Calu3 (cell line): Measurements from ENCODE around the gene TNFSF15. TPM values are rescaled to one million over a fixed set of nuclear protein-coding genes. Genes with fewer than 3 reads are reported as not detected.

Experiments
- BruUV-seq: library from RNA; stranded (reverse); fragments of 400-500 nt; replicated peaks from 2 replicates; lab custom pipeline; 2021; lab: Mats Ljungman, UMichigan
- CTCF ChIA-PET: fragments of 300-600 bp; sonication (Branson Sonifier 250); formaldehyde crosslinking; loops from one replicate; lab custom pipeline; 2022; ENCODE audit warnings: antibody characterized with exemption; lab: Charles Lee
- DNase-seq: peaks from one replicate; pipeline ENCODE4 v3.0.0; 2022
- H3K27ac Mint-ChIP-seq: one replicate; pipeline ENCODE4 v1.8.0; 2022; ENCODE audit warnings: mixed read lengths; ENCODE audit not compliant: unreplicated experiment
- H3K27me3 Mint-ChIP-seq: one replicate; pipeline ENCODE4 v1.8.0; 2022; ENCODE audit warnings: mixed read lengths; ENCODE audit not compliant: unreplicated experiment
- H3K36me3 Mint-ChIP-seq: one replicate; pipeline ENCODE4 v1.8.0; 2022; ENCODE audit warnings: mild to moderate bottlenecking, moderate library complexity, mixed read lengths; ENCODE audit not compliant: insufficient read depth, unreplicated experiment
- H3K4me1 Mint-ChIP-seq: one replicate; pipeline ENCODE4 v1.8.0; 2022; ENCODE audit warnings: mild to moderate bottlenecking, low read depth, mixed read lengths; ENCODE audit not compliant: unreplicated experiment
- H3K4me3 Mint-ChIP-seq: one replicate; pipeline ENCODE4 v1.8.0; 2022; ENCODE audit warnings: mild to moderate bottlenecking, low read depth, moderate library complexity, mixed read lengths; ENCODE audit not compliant: unreplicated experiment
- H3K9me3 Mint-ChIP-seq: one replicate; pipeline ENCODE4 v1.8.0; 2022; ENCODE audit warnings: low read depth, mixed read lengths; ENCODE audit not compliant: unreplicated experiment
- intact Hi-C: fragments of 100-400 bp; cut with micrococcal nuclease; formaldehyde crosslinking; loops from one replicate; pipeline ENCODE4 v1.10.0; 2022; ENCODE audit not compliant: unreplicated experiment
- total RNA-seq: library from RNA; stranded (reverse); gene quantifications from 2 replicates; pipeline ENCODE4 v1.2.3, GENCODE V29; 2022
- TF ChIP-seq, protein P1 (sequence below): fragments of 200-600 bp; IDR thresholded peaks from one replicate; pipeline ENCODE4 v1.8.0; 2022; ENCODE audit warnings: antibody characterized with exemption; ENCODE audit not compliant: unreplicated experiment

Gene TNFSF15
- total RNA-seq, 1 experiment from 2014 or later = 4.9 TPM

DNA sequence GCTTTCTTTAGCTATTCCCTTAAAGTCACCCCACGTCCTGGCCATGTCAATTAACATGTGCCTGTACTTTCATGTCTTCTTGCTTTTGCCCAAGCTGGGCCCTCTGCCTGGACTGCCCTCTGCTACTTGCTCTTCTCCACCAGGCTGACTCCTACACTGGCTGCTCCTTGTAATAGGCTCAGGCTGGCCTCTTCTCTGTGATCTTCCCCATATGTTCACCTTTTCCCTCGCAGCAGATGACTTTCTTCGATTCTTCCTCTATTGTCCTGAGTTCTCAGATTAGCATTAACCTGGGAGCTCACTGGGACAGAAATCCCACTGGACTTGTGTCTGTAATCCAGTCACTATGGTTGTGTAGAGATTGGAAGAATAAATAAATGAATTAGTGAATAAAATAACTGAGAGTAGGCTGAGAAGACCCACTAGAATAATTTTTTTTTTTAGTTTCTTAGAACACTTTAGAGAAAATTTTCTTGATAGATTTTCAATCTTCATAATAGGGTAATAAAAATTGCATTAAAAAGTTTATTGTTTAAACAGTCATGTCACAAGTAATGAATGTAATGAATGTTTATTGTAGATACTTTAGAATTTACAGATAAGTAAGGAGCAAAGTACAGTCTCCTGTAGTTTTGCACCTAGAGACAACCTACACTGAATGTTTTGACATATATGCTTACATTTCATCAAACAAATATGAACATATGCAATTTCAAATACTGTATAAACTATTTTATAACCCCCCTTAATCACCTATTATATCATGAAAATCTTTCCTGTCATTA is 47.4 kb upstream of the TNFSF15 start:
- Mint-ChIP-seq H3K36me3 (no peaks in the 10 kb centered on the region), H3K4me3 (no peak overlapping the region), H3K27ac (no peak overlapping the region), H3K4me1 (peaks cover 19% of the 10 kb centered on the region), H3K9me3 (no peaks in the 10 kb centered on the region), H3K27me3 (no peaks in the 10 kb centered on the region)
- BruUV-seq = no TSS peak
- TF ChIP-seq, protein P1, sequence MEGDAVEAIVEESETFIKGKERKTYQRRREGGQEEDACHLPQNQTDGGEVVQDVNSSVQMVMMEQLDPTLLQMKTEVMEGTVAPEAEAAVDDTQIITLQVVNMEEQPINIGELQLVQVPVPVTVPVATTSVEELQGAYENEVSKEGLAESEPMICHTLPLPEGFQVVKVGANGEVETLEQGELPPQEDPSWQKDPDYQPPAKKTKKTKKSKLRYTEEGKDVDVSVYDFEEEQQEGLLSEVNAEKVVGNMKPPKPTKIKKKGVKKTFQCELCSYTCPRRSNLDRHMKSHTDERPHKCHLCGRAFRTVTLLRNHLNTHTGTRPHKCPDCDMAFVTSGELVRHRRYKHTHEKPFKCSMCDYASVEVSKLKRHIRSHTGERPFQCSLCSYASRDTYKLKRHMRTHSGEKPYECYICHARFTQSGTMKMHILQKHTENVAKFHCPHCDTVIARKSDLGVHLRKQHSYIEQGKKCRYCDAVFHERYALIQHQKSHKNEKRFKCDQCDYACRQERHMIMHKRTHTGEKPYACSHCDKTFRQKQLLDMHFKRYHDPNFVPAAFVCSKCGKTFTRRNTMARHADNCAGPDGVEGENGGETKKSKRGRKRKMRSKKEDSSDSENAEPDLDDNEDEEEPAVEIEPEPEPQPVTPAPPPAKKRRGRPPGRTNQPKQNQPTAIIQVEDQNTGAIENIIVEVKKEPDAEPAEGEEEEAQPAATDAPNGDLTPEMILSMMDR = no peak
- CTCF ChIA-PET = no interaction called here
- intact Hi-C loops = no loop called here
- no peak for DNase-seq

DNA sequence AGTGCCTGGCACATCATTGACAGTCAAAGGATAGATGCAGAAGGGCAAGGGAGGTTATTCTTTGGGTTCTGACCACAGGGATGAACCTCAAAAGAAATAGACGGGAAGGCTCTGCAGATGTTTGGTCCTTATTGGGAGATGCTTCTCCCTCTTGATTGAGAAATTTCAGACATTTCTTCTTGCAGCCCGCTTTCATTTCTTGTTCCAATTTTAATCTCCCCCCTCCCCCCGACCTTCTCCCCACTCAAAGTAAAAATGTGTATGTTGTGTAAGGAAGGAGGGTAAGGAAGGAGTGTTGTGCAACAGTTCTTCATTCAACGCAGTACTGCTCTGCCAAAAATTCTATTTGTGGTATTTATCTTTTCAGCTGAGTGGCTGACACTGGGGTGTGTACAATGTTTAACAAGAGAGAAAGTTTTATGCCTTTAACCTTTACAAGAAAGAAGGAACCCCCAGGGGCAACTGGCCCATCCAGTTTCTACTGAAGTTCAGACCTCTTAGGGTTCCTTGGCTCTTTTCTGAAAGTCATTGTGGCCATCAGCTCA is 46.3 kb upstream of the TNFSF15 start:
- TF ChIP-seq, protein P1 = no peak
- CTCF ChIA-PET = no interaction called here
- Mint-ChIP-seq H3K36me3 (no peaks in the 10 kb centered on the region), H3K9me3 (no peaks in the 10 kb centered on the region), H3K4me3 (no peak overlapping the region), H3K27ac (no peak overlapping the region), H3K4me1 (peaks cover 19% of the 10 kb centered on the region), H3K27me3 (no peaks in the 10 kb centered on the region)
- no TSS peak for BruUV-seq
- DNase-seq = peak; percentile 4
- intact Hi-C loops = no loop called here

DNA sequence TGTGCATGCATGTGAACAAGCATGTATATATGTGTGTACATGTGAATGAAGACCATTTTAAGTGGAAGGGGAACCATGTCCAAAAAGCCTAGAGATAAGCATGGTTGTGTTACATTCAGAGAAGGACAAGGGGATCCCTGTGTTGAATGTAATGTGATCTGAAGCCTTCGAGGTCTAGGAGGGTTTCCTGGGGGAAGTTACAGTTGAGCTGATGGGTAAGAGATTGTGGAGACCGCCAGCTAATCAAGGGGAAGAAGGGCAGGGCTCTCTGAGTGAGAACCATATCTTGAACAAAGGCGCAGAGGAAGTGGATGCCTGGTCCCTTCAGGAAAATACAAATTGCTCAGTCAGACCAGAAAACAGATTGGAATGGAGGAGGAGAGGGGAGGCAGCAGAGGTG is 45.5 kb upstream of the TNFSF15 start:
- no peak overlapping the region for H3K27ac Mint-ChIP-seq
- H3K27me3 Mint-ChIP-seq = no peaks in the 10 kb centered on the region
- intact Hi-C loops = no loop called here
- TF ChIP-seq, protein P1 = no peak
- no peaks in the 10 kb centered on the region for H3K9me3 Mint-ChIP-seq
- DNase-seq = no peak
- CTCF ChIA-PET = no interaction called here
- H3K4me3 Mint-ChIP-seq = no peak overlapping the region
- H3K4me1 Mint-ChIP-seq = peaks cover 19% of the 10 kb centered on the region
- BruUV-seq = no TSS peak
- no peaks in the 10 kb centered on the region for H3K36me3 Mint-ChIP-seq

DNA sequence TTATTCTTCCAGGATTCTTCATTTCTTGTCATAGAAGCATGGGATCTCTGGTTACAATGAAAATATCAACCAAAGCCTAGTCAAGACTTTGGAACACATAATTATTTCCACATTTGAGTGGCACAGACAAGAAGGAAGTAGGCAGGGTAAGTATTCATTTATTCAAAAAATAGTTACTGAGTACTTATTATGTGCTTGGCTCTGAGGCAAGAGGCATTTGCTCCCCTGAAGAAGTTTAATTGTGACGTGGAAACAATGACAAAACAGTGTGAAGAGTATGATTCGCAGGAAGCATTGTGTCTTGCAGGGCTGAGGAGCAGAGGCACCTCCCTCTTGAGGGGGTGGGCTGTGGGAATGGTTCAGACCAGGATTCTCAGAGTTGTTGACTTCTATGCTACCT is 45.0 kb upstream of the TNFSF15 start:
- Mint-ChIP-seq H3K36me3 (no peaks in the 10 kb centered on the region), H3K27ac (no peak overlapping the region), H3K4me3 (no peak overlapping the region), H3K27me3 (no peaks in the 10 kb centered on the region), H3K9me3 (no peaks in the 10 kb centered on the region), H3K4me1 (peaks cover 19% of the 10 kb centered on the region)
- TF ChIP-seq, protein P1 = no peak
- DNase-seq = no peak
- BruUV-seq = no TSS peak
- CTCF ChIA-PET = no interaction called here
- intact Hi-C loops = no loop called here
